ENCODE results near the gene OSBP2.

GRCh38 chr22:30882184-30882717, 187.6 kb downstream of the OSBP2 start:
- no peak for TF ChIP-seq CREB1 (IDR thresholded peaks at IDR 0.05; ENCODE audit: low read depth)
- no peak for TF ChIP-seq TAF1 (IDR thresholded peaks at IDR 0.05; ENCODE audit: low read depth)
- TF ChIP-seq REST (IDR thresholded peaks at IDR 0.05; ENCODE audit: low read depth), result no peak
- TF ChIP-seq CEBPB (IDR thresholded peaks at IDR 0.05), result no peak
- no peak for TF ChIP-seq EGR1 (IDR thresholded peaks at IDR 0.05)
- TF ChIP-seq MAX (IDR thresholded peaks at IDR 0.05), result no peak
- no peak for TF ChIP-seq ZBTB7A (IDR thresholded peaks at IDR 0.05; ENCODE audit: low read depth)
- TF ChIP-seq RAD21 (IDR thresholded peaks at IDR 0.05; ENCODE audit: low read depth), result no peak
- TF ChIP-seq EP300 (IDR thresholded peaks at IDR 0.05; ENCODE audit: borderline replicate concordance), result peak; percentile 88
- peak; percentile 82 for TF ChIP-seq TEAD4 (IDR thresholded peaks at IDR 0.05)
- TF ChIP-seq TCF12 (IDR thresholded peaks at IDR 0.05; ENCODE audit: low read depth), result peak; percentile 72
- TF ChIP-seq YY1 (IDR thresholded peaks at IDR 0.05; ENCODE audit: low read depth), result peak; percentile 42; the same call in 1 of the 2 replicates
- TF ChIP-seq USF1 (IDR thresholded peaks at IDR 0.05), result no peak

Measured in Ishikawa (cell line).